Breast epithelium (tissue), 3 donors: Measurements from ENCODE around the gene PARP16.

Experiments used
- CTCF ChIP-seq, 3 donors: fragments of 450-650 bp; IDR thresholded peaks; one replicate each; pipeline ENCODE4 v1.5.1; 2016 to 2017; ENCODE audit warnings: antibody characterized with exemption in 3 of 3, mild to moderate bottlenecking in 3 of 3, moderate library complexity in 3 of 3
- POLR2A ChIP-seq: fragments of 450-650 bp; IDR thresholded peaks from one replicate; pipeline ENCODE4 v1.6.1; 2016; ENCODE audit warnings: antibody characterized with exemption, mild to moderate bottlenecking, moderate library complexity

- TF ChIP-seq CTCF (IDR thresholded peaks at IDR 0.05) = no peak
- no peak for TF ChIP-seq POLR2A
Measured at GRCh38 chr15:65305150-65305758, 18.6 kb upstream of the PARP16 start.
